ENCODE data around the gene USP13. TPM values are rescaled to one million over a fixed set of nuclear protein-coding genes. Genes with fewer than 3 reads are reported as not detected.

USP13 gene
- total and polyA plus RNA-seq, 5 donors from 2014 or later: 3.2 to 6.5 (median 3.7) TPM

DNA sequence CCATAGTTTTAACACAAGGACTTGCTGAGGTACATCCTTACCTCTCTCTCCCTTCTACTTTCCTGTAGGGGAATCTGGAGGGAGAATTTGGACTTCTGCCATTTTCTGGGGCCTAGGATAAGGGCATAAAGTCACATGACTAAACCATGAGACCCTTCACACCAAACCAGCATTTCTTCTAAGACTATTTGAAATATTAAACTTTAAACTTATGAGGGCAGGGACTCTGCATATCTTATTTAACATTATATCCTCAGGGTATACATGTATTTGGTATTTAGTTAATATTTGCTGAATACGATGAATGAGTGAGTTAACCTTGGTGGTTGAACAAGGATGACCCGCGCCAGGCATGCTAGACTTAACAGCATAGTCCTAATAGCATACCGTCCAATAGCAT lies 63.4 kb downstream of the USP13 start:
- ATAC-seq (ENCODE audit: low read depth in 2 of 2): no peak
- Histone ChIP-seq H3K4me1 (ENCODE audit: control insufficient read depth, insufficient read depth, low read length, poor library complexity, severe bottlenecking) (no peaks in the 10 kb centered on the region), H3K4me3 (ENCODE audit: low read depth, low read length) (no peak overlapping the region), H3K27ac (ENCODE audit: insufficient read depth, low read length, poor library complexity, severe bottlenecking) (no peak overlapping the region), H3K36me3 (ENCODE audit: control insufficient read depth, insufficient read depth, low read length) (no peaks in the 10 kb centered on the region), H3K9me3 (ENCODE audit: control insufficient read depth in 2 of 2, low read length in 2 of 2) (no peaks in the 10 kb centered on the region), H3K27me3 (ENCODE audit: control insufficient read depth, insufficient read depth, low read length) (no peaks in the 10 kb centered on the region)
- H3K4me1 Mint-ChIP-seq: peaks cover 0 to 2% (median 0%) of the 10 kb centered on the region in 4 donors
- H3K27ac Mint-ChIP-seq: no peak overlapping the region
- peaks cover 28% of the 10 kb centered on the region for H3K36me3 Mint-ChIP-seq
- no peaks in the 10 kb centered on the region for H3K9me3 Mint-ChIP-seq
- no peak overlapping the region for H3K4me3 Mint-ChIP-seq
- no peaks in the 10 kb centered on the region for H3K27me3 Mint-ChIP-seq
- no peak for DNase-seq

DNA sequence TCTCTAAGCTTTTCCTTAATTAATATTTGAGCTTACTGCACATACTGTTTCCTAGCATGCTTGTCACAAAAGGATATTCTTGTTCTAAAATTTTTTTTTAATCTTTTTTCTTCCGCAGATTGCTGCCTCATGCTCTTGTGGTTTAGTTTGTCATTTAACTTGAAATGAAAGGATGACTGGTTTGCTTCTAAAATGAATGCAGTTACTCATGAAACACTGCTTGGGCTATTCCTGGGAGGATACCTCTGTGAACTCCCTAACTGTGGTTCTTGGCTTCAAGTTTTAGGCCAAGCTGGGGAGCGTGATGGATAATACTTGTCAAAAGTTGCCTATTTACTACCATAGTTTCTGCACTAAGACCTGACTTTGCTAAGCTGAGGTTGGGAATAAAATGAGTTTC lies 64.0 kb downstream of the USP13 start:
- Mint-ChIP-seq H3K4me1 (peaks cover 0 to 2% (median 0%) of the 10 kb centered on the region in 4 donors), H3K27me3 (no peaks in the 10 kb centered on the region), H3K36me3 (peaks cover 32% of the 10 kb centered on the region), H3K27ac (no peak overlapping the region), H3K4me3 (no peak overlapping the region), H3K9me3 (no peaks in the 10 kb centered on the region)
- H3K27ac ChIP-seq (ENCODE audit: insufficient read depth, low read length, poor library complexity, severe bottlenecking): no peak overlapping the region
- DNase-seq (no peak), ATAC-seq (ENCODE audit: low read depth in 2 of 2) (no peak)
- H3K36me3 ChIP-seq (ENCODE audit: control insufficient read depth, insufficient read depth, low read length): no peaks in the 10 kb centered on the region
- H3K9me3 ChIP-seq (ENCODE audit: control insufficient read depth in 2 of 2, low read length in 2 of 2): no peaks in the 10 kb centered on the region
- no peaks in the 10 kb centered on the region for H3K4me1 ChIP-seq (ENCODE audit: control insufficient read depth, insufficient read depth, low read length, poor library complexity, severe bottlenecking)
- H3K4me3 ChIP-seq (ENCODE audit: low read depth, low read length): no peak overlapping the region
- H3K27me3 ChIP-seq (ENCODE audit: control insufficient read depth, insufficient read depth, low read length): no peaks in the 10 kb centered on the region

DNA sequence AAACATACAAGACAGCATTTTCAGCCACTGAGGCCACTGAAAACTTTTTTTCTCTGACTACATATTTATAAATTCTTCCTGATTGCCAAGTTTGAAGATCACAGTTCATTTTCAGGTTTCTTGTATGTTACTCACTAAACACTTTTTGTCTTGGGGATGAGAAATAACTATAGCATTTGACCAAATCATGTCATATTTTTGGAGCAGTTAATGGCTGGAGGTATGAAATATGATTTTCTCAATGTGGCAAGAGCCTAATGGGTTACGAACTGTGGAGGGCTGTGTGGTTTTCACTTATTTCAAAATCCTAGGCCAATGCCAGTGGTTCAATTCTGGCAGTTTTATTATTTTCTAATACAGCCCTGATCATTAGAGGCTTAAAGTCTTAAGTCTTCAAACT lies 64.4 kb downstream of the USP13 start:
- no peaks in the 10 kb centered on the region for H3K9me3 Mint-ChIP-seq
- no peaks in the 10 kb centered on the region for H3K27me3 Mint-ChIP-seq
- DNase-seq (no peak), ATAC-seq (ENCODE audit: low read depth in 2 of 2) (no peak)
- Histone ChIP-seq H3K36me3 (ENCODE audit: control insufficient read depth, insufficient read depth, low read length) (no peaks in the 10 kb centered on the region), H3K4me1 (ENCODE audit: control insufficient read depth, insufficient read depth, low read length, poor library complexity, severe bottlenecking) (no peaks in the 10 kb centered on the region), H3K4me3 (ENCODE audit: low read depth, low read length) (no peak overlapping the region), H3K27ac (ENCODE audit: insufficient read depth, low read length, poor library complexity, severe bottlenecking) (no peak overlapping the region), H3K27me3 (ENCODE audit: control insufficient read depth, insufficient read depth, low read length) (no peaks in the 10 kb centered on the region), H3K9me3 (ENCODE audit: control insufficient read depth in 2 of 2, low read length in 2 of 2) (no peaks in the 10 kb centered on the region)
- peaks cover 36% of the 10 kb centered on the region for H3K36me3 Mint-ChIP-seq
- no peak overlapping the region for H3K4me3 Mint-ChIP-seq
- H3K27ac Mint-ChIP-seq: no peak overlapping the region
- H3K4me1 Mint-ChIP-seq: peaks cover 0 to 2% (median 0%) of the 10 kb centered on the region in 4 donors

DNA sequence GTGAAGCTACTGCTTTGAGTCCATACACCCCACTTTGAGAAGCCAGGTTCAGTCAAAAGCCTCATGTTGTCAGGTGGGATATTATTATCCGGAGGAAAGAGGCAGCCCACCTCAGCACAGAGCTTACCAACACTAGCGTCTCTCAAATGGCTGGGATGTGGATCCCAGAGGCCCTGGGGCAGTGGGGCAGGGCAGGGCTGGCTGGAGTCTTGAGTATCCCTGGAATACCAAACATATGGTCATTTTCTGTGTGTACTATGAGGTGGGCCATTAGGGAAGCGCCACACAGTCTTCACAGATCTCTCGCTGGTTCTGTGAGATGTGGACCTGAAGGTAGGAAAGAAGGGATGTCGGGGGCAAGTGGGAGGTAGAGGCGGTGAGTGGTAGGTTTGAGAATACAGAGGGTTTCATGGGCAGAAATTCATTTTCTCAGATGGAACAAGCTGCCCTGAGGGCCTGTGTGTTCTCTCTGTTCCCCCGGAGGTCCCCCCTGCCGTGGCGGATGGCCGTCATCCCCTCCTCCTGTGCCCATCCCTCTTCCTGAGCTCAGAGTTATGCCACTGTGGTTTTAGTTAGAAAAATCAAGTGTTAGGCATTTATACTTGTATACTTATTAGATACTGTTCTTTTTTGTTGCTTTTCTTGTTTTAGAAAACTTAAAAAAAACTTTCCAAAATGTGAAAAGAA lies 66.4 kb downstream of the USP13 start:
- no peak for DNase-seq
- Histone ChIP-seq H3K4me1 (ENCODE audit: control insufficient read depth, insufficient read depth, low read length, poor library complexity, severe bottlenecking) (no peaks in the 10 kb centered on the region), H3K9me3 (ENCODE audit: control insufficient read depth in 2 of 2, low read length in 2 of 2) (no peaks in the 10 kb centered on the region), H3K4me3 (ENCODE audit: low read depth, low read length) (no peak overlapping the region), H3K36me3 (ENCODE audit: control insufficient read depth, insufficient read depth, low read length) (peaks cover 3% of the 10 kb centered on the region), H3K27ac (ENCODE audit: insufficient read depth, low read length, poor library complexity, severe bottlenecking) (no peak overlapping the region), H3K27me3 (ENCODE audit: control insufficient read depth, insufficient read depth, low read length) (no peaks in the 10 kb centered on the region)
- H3K36me3 Mint-ChIP-seq: peaks cover 35% of the 10 kb centered on the region
- H3K27me3 Mint-ChIP-seq: no peaks in the 10 kb centered on the region
- H3K4me3 Mint-ChIP-seq: no peak overlapping the region
- H3K27ac Mint-ChIP-seq: no peak overlapping the region
- no peaks in the 10 kb centered on the region for H3K9me3 Mint-ChIP-seq
- no peak for ATAC-seq (ENCODE audit: low read depth in 2 of 2)
- peaks cover 0 to 2% (median 0%) of the 10 kb centered on the region in 4 donors for H3K4me1 Mint-ChIP-seq

DNA sequence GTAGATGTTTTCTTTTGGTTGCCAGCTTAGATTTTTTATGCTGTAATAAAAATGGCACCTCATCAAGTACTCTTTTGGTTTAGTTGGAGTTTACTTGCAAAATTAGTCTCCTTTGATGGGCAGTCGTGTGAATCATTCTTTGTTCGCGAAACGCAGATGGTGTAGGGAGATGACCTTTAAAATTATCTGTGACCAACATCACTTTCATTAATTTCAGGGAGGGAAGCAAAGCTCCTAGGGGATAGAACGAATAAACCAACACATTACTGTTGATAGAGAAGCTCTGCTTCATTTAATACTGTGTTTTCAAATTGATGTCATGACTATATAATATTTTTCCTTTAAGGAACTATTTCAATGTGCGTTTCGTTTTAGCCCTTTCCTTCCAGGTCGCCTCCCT lies 67.4 kb downstream of the USP13 start:
- H3K9me3 Mint-ChIP-seq: peaks cover 0 to 1% (median 0%) of the 10 kb centered on the region in 7 donors
- H3K27me3 ChIP-seq (ENCODE audit: control insufficient read depth, insufficient read depth, low read length): no peaks in the 10 kb centered on the region
- no peaks in the 10 kb centered on the region for H3K27me3 Mint-ChIP-seq
- H3K4me3 ChIP-seq (ENCODE audit: low read depth, low read length): no peak overlapping the region
- H3K9me3 ChIP-seq (ENCODE audit: control insufficient read depth in 2 of 2, low read length in 2 of 2): no peaks in the 10 kb centered on the region
- peaks cover 3% of the 10 kb centered on the region for H3K36me3 ChIP-seq (ENCODE audit: control insufficient read depth, insufficient read depth, low read length)
- ATAC-seq (ENCODE audit: low read depth in 2 of 2) (no peak), DNase-seq (no peak)
- no peak overlapping the region for H3K4me3 Mint-ChIP-seq
- no peak overlapping the region for H3K27ac ChIP-seq (ENCODE audit: insufficient read depth, low read length, poor library complexity, severe bottlenecking)
- H3K4me1 Mint-ChIP-seq: peaks cover 0 to 2% (median 0%) of the 10 kb centered on the region in 4 donors
- H3K36me3 Mint-ChIP-seq: peaks cover 34% of the 10 kb centered on the region
- no peak overlapping the region for H3K27ac Mint-ChIP-seq
- H3K4me1 ChIP-seq (ENCODE audit: control insufficient read depth, insufficient read depth, low read length, poor library complexity, severe bottlenecking): no peaks in the 10 kb centered on the region

DNA sequence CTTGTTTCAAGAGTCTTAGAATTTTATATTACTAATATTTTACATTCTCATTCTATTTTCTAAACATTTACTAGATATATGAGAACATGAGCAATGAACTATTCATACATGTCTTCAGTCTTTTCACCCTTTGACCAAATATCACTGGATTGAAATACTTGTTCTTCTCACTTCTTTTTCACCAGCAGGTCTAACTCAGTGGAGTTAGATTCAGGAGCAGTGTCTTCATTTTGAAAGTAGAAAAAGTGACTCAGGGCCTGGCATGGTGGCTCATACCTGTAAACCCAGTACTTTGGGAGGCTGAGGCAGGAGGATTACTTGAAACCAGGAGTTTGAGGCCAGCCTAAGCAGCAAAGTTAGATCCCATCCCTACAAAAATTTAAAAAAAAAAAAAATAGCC lies 70.8 kb downstream of the USP13 start:
- Mint-ChIP-seq H3K9me3 (peaks cover 0 to 2% (median 0%) of the 10 kb centered on the region in 7 donors), H3K36me3 (peaks cover 46% of the 10 kb centered on the region)
- no peak overlapping the region for H3K27ac ChIP-seq (ENCODE audit: insufficient read depth, low read length, poor library complexity, severe bottlenecking)

DNA sequence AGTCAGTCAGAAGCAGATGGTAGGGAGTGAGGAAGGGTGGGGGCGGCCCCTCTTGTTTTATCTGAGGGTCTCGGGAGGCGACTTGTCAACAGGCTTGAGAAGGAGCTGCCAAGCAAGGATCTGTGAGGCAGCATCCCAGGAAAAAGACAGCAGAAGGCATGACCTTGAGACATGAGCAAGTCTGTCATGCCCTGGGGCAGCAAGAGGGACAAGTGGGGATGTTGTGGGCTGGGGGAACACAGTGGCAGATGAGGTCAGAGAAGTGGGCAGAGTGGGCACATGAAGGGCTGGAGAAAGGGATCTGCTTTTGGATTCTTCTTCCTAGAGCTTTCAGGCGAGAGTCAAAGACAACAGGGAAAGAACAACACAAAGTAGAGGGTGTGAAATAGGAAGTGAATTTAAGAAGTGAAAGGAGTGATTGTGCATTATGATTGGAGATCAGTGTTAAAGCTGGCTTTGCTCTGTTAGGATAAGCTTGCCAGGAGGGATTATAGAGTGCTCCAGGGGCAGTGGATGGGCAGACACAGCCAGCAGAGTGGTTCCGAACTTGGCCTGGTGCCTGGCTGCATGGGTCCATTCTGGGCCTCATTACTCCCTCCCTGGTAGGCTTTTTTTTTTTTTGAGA lies 73.3 kb downstream of the USP13 start:
- Mint-ChIP-seq H3K4me1 (no peaks in the 10 kb centered on the region), H3K27ac (peak overlapping the region in 1 of 3 donors; percentile 6), H3K36me3 (peaks cover 46% of the 10 kb centered on the region), H3K27me3 (no peaks in the 10 kb centered on the region), H3K4me3 (no peak overlapping the region), H3K9me3 (peaks cover 0 to 2% (median 0%) of the 10 kb centered on the region in 7 donors)
- Histone ChIP-seq H3K4me3 (ENCODE audit: low read depth, low read length) (no peak overlapping the region), H3K4me1 (ENCODE audit: control insufficient read depth, insufficient read depth, low read length, poor library complexity, severe bottlenecking) (no peaks in the 10 kb centered on the region), H3K9me3 (ENCODE audit: control insufficient read depth in 2 of 2, low read length in 2 of 2) (no peaks in the 10 kb centered on the region), H3K36me3 (ENCODE audit: control insufficient read depth, insufficient read depth, low read length) (peaks cover 9% of the 10 kb centered on the region), H3K27me3 (ENCODE audit: control insufficient read depth, insufficient read depth, low read length) (no peaks in the 10 kb centered on the region), H3K27ac (ENCODE audit: insufficient read depth, low read length, poor library complexity, severe bottlenecking) (no peak overlapping the region)
- DNase-seq (no peak), ATAC-seq (ENCODE audit: low read depth in 2 of 2) (no peak)

More for the DNA sequence above, 70.8 kb downstream of the USP13 start:
- peaks cover 3% of the 10 kb centered on the region for H3K36me3 ChIP-seq (ENCODE audit: control insufficient read depth, insufficient read depth, low read length)
- Mint-ChIP-seq H3K4me1 (no peaks in the 10 kb centered on the region), H3K27ac (no peak overlapping the region), H3K4me3 (no peak overlapping the region), H3K27me3 (no peaks in the 10 kb centered on the region)
- no peaks in the 10 kb centered on the region for H3K9me3 ChIP-seq (ENCODE audit: control insufficient read depth in 2 of 2, low read length in 2 of 2)
- H3K4me3 ChIP-seq (ENCODE audit: low read depth, low read length): no peak overlapping the region
- DNase-seq (no peak), ATAC-seq (ENCODE audit: low read depth in 2 of 2) (no peak)
- H3K27me3 ChIP-seq (ENCODE audit: control insufficient read depth, insufficient read depth, low read length): no peaks in the 10 kb centered on the region
- no peaks in the 10 kb centered on the region for H3K4me1 ChIP-seq (ENCODE audit: control insufficient read depth, insufficient read depth, low read length, poor library complexity, severe bottlenecking)

DNA sequence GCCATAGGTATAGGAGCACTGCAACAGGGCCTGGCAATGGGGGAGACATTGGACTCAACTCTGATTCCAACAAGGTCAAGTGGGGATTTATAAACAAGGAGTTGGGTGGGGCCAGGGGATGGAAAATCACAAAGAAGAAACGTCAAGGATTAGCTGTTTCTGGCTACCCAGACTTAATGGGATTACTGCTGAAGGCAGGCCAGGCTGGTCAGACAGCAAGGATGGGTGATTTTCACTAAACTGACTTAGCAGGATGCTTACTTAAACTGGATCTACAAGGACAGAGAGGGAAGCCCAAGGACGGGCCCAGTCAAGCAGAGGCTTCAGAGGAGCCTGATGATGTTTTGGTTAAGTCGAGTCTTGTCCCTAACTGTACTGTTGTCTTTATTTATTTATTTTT lies 76.2 kb downstream of the USP13 start:
- H3K9me3 ChIP-seq (ENCODE audit: control insufficient read depth in 2 of 2, low read length in 2 of 2): no peaks in the 10 kb centered on the region
- H3K4me3 Mint-ChIP-seq: peak overlapping the region in 1 of 4 donors; percentile 45
- DNase-seq: no peak
- no peak overlapping the region for H3K27ac Mint-ChIP-seq
- no peaks in the 10 kb centered on the region for H3K27me3 Mint-ChIP-seq
- H3K36me3 Mint-ChIP-seq: peaks cover 36% of the 10 kb centered on the region
- H3K36me3 ChIP-seq (ENCODE audit: control insufficient read depth, insufficient read depth, low read length): peaks cover 6% of the 10 kb centered on the region
- H3K27me3 ChIP-seq (ENCODE audit: control insufficient read depth, insufficient read depth, low read length): no peaks in the 10 kb centered on the region
- H3K27ac ChIP-seq (ENCODE audit: insufficient read depth, low read length, poor library complexity, severe bottlenecking): no peak overlapping the region
- no peak for ATAC-seq (ENCODE audit: low read depth in 2 of 2)
- no peaks in the 10 kb centered on the region for H3K4me1 ChIP-seq (ENCODE audit: control insufficient read depth, insufficient read depth, low read length, poor library complexity, severe bottlenecking)
- H3K4me3 ChIP-seq (ENCODE audit: low read depth, low read length): no peak overlapping the region
- peaks cover 0 to 2% (median 0%) of the 10 kb centered on the region in 7 donors for H3K9me3 Mint-ChIP-seq
- H3K4me1 Mint-ChIP-seq: no peaks in the 10 kb centered on the region
